WTC11 (cell line): Measurements from ENCODE around the gene ELFN2.

Experiments
- CTCF ChIP-seq: fragments of 200-600 bp; IDR thresholded peaks from 2 replicates; pipeline ENCODE4 v1.8.0; 2022; ENCODE audit warnings: antibody characterized with exemption
- FOXP1 ChIP-seq: sonication (generic); formaldehyde crosslinking; IDR thresholded peaks from 2 replicates; pipeline ENCODE4 v1.8.0; 2022; ENCODE audit warnings: missing genetic modification reagents, mild to moderate bottlenecking, moderate library complexity, borderline replicate concordance
- JUN ChIP-seq: sonication (generic); formaldehyde crosslinking; IDR thresholded peaks from 2 replicates; pipeline ENCODE4 v1.8.0; 2023; ENCODE audit warnings: mild to moderate bottlenecking, missing genetic modification reagents
- NFATC4 ChIP-seq: fragments of 250-450 bp; sonication (Bioruptor Pico); IDR thresholded peaks from 2 replicates; pipeline ENCODE4 v1.9.0; 2021; ENCODE audit warnings: mild to moderate bottlenecking
- TF ChIP-seq, protein P1 (sequence below): sonication (generic); formaldehyde crosslinking; IDR thresholded peaks from 2 replicates; pipeline ENCODE4 v1.8.0; 2022; ENCODE audit warnings: mild to moderate bottlenecking, missing genetic modification reagents

- TF ChIP-seq NFATC4 (CRISPR knock-in tag) (no peak), JUN (CRISPR knock-in tag) (no peak), CTCF (no peak), FOXP1 (no peak)
- TF ChIP-seq, protein P1, sequence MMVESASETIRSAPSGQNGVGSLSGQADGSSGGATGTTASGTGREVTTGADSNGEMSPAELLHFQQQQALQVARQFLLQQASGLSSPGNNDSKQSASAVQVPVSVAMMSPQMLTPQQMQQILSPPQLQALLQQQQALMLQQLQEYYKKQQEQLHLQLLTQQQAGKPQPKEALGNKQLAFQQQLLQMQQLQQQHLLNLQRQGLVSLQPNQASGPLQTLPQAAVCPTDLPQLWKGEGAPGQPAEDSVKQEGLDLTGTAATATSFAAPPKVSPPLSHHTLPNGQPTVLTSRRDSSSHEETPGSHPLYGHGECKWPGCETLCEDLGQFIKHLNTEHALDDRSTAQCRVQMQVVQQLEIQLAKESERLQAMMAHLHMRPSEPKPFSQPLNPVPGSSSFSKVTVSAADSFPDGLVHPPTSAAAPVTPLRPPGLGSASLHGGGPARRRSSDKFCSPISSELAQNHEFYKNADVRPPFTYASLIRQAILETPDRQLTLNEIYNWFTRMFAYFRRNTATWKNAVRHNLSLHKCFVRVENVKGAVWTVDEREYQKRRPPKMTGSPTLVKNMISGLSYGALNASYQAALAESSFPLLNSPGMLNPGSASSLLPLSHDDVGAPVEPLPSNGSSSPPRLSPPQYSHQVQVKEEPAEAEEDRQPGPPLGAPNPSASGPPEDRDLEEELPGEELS (CRISPR knock-in tag), result no peak
These were observed 13.0 kb downstream of the ELFN2 start for GRCh38 chr22:37414288-37414687.
